HCT116 (cell line): ENCODE data around the gene CDH13.

Experiments
- FOSL1 ChIP-seq: IDR thresholded peaks from 2 replicates; pipeline ENCODE4 v1.6.1; 2012; ENCODE audit warnings: low read depth
- JUND ChIP-seq: IDR thresholded peaks from 2 replicates; pipeline ENCODE4 v1.6.1; 2012
- POLR2A ChIP-seq: IDR thresholded peaks from 2 replicates; pipeline ENCODE4 v1.7.0; 2011; ENCODE audit warnings: borderline replicate concordance; ENCODE audit not compliant: insufficient read depth, insufficient read length; ENCODE audit errors: extremely low read depth
- POLR2AphosphoS5 ChIP-seq: IDR thresholded peaks from 2 replicates; pipeline ENCODE4 v1.6.1; 2011; ENCODE audit warnings: mild to moderate bottlenecking, low read depth, low read length, moderate library complexity
- RAD21 ChIP-seq: IDR thresholded peaks from 2 replicates; pipeline ENCODE4 v1.6.1; 2012; ENCODE audit warnings: low read depth, mild to moderate bottlenecking
- REST ChIP-seq: IDR thresholded peaks from 2 replicates; pipeline ENCODE4 v1.6.1; 2012; ENCODE audit warnings: low read depth
- SP1 ChIP-seq: IDR thresholded peaks from 2 replicates; pipeline ENCODE4 v1.6.1; 2012; ENCODE audit warnings: low read depth
- ZFX ChIP-seq: fragments of 450-650 bp; IDR thresholded peaks from 2 replicates; pipeline ENCODE4 v1.6.1; 2017
- TF ChIP-seq, protein P1 (sequence below), 3 experiments: fragments of 200-600 bp in 1 of 3; sonication (generic) in 1 of 3; IDR thresholded peaks in 2 of 3; conservative IDR thresholded peaks in 1 of 3; 2 replicates each; pipeline ENCODE4 v1.5.1; 2012 to 2017; ENCODE audit warnings: low read depth in 2 of 3, low read length in 2 of 3, antibody characterized with exemption in 1 of 3, borderline replicate concordance in 1 of 3, control low read depth in 1 of 3, mild to moderate bottlenecking in 1 of 3, mixed read lengths in 1 of 3, mixed run types in 1 of 3, moderate library complexity in 1 of 3; ENCODE audit not compliant: insufficient read depth in 1 of 3

GRCh38 chr16:83335076-83335475 is 708.3 kb downstream of the CDH13 start:
- TF ChIP-seq, protein P1, sequence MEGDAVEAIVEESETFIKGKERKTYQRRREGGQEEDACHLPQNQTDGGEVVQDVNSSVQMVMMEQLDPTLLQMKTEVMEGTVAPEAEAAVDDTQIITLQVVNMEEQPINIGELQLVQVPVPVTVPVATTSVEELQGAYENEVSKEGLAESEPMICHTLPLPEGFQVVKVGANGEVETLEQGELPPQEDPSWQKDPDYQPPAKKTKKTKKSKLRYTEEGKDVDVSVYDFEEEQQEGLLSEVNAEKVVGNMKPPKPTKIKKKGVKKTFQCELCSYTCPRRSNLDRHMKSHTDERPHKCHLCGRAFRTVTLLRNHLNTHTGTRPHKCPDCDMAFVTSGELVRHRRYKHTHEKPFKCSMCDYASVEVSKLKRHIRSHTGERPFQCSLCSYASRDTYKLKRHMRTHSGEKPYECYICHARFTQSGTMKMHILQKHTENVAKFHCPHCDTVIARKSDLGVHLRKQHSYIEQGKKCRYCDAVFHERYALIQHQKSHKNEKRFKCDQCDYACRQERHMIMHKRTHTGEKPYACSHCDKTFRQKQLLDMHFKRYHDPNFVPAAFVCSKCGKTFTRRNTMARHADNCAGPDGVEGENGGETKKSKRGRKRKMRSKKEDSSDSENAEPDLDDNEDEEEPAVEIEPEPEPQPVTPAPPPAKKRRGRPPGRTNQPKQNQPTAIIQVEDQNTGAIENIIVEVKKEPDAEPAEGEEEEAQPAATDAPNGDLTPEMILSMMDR (IDR thresholded peaks at IDR 0.05 in 2 of 3, conservative IDR thresholded peaks at IDR 0.05 in 1 of 3; ENCODE audit: borderline replicate concordance in 1 of 3, insufficient read depth in 1 of 3, low read depth in 2 of 3, low read length in 2 of 3), result no peak
- TF ChIP-seq JUND, result no peak
- no peak for TF ChIP-seq FOSL1
- TF ChIP-seq POLR2A, result no peak
- TF ChIP-seq RAD21, result no peak
- TF ChIP-seq POLR2AphosphoS5, result no peak
- TF ChIP-seq SP1, result no peak
- TF ChIP-seq ZFX, result no peak
- no peak for TF ChIP-seq REST
